HG03280 (cell line): ENCODE results near the gene TMEM94.
A peak's percentile ranks its signal among the peaks of the same experiment; 100 is the strongest.
"Not testable (repeated sequence)": the region's sequence is repeated elsewhere in the genome, so short reads cannot be mapped to it uniquely, and the experiment has no call there.

Source experiments
- ATAC-seq: cut with Tn5 transposase; IDR thresholded peaks from one replicate; pipeline ENCODE4 v1.9.1; 2021; ENCODE audit warnings: mild to moderate bottlenecking, moderate library complexity; ENCODE audit not compliant: unreplicated experiment

The TMEM94 gene

DNA sequence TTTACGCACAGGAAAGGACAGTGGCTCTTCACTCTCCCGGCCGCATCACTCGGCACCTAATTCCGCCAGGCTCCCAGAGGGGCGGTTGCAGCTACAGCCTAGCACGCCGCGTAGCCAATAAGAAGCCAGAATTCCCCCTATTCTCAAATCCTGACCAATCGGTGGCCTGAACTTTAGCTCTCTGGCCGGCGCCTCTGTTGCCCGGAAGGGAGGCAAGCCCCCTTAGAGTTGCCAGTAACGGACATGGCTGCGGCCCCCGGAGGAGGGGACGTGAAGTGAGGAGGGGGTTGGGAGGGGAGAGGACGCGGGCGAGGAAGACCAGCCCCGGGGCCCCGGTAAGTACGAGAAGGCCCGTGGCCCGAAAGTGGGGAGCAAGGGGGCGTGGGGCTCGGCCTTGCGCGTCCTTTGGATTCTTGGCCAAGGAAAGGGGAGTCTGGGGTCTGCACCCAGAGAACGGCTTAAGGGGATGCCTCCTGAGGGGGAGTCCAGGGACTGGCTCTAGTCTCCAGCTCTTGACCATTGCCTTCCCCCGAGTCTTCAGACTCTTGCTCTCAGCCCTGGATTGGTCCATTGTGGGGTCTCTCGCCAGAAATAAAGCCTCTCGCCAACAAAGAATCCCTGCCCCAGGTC, at the start of gene TMEM94:
Gene TMEM94 (plus strand): TSS at position 219 of the 630 bp plus-strand sequence. CDS start 15,271 bp downstream, outside the sequence.
- ATAC-seq = peak; percentile 97

DNA sequence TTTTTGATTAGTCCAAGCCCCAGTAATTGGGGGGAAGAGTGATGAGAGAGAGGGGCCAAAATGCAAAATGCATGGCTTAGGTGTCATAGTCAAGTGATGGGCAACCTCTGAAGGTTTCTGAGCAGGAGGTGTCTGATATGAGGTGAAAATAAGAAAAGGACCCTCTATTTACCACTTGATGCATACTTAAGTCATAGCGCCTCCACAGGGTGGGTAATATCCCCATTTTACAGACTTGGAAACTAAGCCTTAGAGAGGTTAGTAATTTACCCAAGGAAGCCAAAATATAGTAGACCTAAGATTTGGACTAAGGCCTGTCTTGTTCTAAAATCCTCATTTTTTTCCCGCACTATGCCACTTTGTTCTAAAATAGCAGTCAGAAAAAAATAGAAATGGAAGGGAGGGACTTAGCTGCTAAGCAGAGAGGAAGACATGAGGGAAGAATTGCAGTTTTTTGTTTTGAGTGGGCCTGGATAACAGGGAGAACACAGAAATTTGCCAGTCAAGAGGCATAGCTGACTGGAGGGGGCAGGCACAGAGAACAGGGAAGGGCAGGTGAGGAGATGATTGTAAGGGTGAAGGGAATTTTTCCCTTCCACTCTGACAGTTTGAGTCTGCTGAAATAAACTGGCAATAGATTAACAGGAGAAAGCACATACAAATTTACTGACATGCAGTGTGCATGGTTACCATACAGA, 48.6 kb upstream of the TMEM94 start:
- ATAC-seq = no peak

GRCh38 chr17:75410141-75410540, 46.3 kb upstream of the TMEM94 start:
- ATAC-seq = no peak

DNA sequence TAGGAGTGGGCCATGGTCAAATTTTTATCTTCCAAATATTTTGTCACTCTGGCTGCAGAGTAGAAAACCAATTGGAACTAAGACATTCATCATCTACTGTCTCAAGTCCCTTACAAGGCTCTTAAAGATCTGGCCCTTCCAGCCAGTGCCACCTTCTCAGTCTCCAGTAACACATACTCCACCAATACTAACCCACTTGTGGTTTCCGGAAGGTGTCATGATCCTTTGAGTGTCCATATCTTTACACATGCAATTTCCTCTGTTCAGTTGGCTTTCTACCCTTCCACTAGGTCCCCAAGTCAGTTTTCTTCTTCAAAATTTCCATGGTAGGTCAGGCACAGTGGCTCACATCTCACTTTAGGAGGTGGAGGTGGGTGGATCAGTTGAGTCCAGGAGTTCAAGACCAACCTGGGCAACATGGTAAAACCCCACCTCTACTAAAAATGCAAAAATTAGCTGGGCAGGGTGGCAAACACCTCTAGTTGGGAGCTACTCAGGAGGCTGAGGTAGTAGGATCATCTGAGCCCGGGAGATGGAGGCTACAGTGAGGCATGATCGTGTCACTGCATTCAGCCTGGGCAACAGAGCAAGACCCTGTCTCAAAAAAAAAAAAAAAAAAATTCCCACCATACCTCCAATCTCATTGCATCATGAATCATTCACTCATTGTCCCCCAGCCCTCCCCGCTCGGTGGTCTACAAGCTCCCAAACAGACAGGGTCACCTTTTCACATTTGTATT, 44.9 kb upstream of the TMEM94 start:
- ATAC-seq = no peak

GRCh38 chr17:75412455-75413317, 43.7 kb upstream of the TMEM94 start:
- peak; percentile 62 for ATAC-seq

- no peak for ATAC-seq
These were observed 41.9 kb upstream of the TMEM94 start for GRCh38 chr17:75414488-75414887.

GRCh38 chr17:75416006-75416405, 40.4 kb upstream of the TMEM94 start:
- ATAC-seq = no peak

DNA sequence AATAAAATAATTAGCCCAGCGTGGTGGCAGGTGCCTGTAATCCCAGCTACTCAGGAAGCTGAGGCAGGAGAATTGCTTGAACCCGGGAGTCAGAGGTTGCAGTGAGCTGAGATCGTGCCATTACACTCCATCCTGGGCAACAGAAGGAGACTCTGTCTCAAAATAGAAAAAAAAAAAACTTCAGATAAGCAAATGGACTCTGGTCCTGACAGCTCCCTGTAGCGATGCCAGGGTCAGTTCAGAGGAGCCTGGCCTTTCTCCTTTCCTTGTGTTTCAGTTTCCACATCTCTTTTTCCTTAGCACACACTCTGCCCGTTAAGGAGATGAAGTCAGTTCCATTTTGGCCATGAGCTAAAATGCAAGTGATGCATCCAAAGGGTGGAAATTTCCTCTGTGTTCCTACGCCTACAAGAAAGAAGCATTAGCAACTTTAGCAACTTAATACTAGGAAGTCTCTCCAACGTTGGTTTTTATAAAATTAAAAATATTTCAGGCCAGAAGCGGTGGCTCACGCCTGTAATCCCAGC, 39.3 kb upstream of the TMEM94 start:
- ATAC-seq = no peak

DNA sequence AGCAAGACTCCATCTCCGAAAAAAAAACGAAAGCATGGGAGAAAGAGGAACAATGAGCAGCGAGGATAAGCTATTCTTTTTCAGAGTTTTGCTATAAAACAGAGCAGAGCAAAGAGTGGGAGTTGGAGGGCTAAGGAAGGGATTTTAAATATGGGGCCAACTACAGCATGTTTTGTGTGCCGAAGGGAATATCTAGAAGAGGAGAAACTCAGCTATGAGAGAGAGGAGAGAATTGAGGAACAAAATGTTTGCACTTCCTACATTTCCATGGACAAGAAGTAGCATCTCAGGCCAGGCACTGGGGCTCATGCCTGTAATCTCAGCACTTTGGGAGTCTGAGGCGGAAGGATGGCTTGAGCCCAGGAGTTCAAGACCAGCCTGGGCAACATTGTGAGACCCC, 37.9 kb upstream of the TMEM94 start:
- ATAC-seq = no peak

DNA sequence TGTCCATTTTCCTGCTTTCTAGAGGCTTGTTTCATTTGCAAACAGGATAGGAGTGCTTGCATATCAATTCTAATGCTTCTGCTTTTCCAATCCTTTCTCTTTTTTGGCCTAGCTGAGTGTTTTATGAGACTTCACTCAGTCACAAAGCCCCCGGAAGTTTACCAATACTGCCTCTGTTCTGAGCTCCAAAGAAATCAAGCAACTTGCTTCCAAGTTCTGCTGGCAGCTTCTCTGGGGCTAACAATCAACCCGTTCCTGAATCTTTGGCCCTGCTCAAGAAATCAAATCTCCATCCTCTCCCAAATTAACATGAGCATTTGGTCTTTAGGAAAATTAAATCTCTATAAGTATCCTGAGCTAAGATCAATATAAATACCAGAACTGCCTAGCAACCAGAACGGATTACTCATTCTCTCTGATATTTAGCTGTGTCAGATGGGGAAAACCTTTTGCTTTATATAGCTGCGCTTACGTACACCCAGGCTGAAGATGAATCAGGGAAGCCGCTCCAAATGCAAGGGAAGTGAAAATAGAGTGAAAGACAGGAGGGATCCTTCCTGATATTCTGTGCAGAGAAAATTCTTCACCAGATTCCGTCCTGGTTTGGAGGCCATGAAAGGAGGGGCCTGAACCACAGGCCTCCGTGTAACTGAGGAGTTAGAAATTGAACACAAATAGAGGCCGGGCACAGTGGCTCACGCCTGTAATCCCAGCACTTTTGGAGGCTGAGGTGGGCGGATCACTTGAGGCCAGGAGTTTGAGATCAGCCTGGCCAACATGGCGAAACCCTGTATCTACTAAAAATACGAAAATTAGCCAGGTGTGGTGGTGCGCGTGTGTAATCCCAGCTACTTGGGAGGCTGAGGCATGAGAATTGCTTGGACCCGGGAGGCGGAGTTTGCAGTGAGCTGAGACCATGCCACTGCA, 27.6 kb upstream of the TMEM94 start:
- ATAC-seq = no peak

GRCh38 chr17:75430159-75430974, 26.1 kb upstream of the TMEM94 start:
- ATAC-seq = no peak

- no peak for ATAC-seq
These were observed 23.1 kb upstream of the TMEM94 start for GRCh38 chr17:75433218-75433783.

- not testable (repeated sequence) for ATAC-seq
These were observed 22.0 kb upstream of the TMEM94 start for GRCh38 chr17:75434433-75434832.

DNA sequence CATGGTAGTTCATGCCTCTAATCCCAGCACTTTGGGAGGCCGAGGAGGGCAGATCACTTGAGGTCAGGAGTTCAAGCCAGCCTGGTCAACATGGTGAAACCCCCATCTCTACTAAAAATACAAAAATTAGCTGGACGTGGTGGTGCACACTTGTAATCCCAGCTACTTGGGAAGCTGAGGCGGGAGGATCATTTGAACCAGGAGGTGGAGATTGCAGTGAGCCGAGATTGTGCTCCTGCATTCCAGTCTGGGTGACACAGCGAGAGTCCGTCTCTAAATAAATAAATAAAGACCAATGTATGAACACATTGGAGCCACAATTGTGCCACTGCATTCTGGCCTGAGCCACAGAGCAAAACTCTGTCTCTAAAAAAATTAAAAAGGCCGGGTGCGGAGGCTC, 19.0 kb upstream of the TMEM94 start:
- not testable (repeated sequence) for ATAC-seq

DNA sequence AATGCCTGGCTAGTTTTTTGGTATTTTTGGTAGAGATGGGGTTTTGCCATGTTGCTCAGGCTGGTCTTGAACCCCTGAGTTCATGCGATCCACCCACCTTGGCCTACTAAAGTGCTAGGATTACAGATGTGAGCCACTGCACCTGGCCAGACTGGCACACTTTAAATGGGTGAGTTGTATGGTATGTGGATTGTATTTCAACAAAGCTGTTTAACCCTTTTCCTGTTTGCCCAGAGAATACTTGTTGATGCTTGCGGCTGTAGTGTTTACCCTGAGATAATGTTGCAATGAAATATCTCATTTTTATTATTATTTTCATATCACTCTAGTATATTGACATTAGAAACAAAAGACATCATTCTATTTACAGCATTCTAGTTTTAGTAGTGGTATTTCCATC, 17.1 kb upstream of the TMEM94 start:
- ATAC-seq = no peak

- no peak for ATAC-seq
These were observed 15.5 kb upstream of the TMEM94 start for GRCh38 chr17:75440738-75441448.

GRCh38 chr17:75442168-75443103, 14.0 kb upstream of the TMEM94 start:
- ATAC-seq = no peak
